ENCODE measurements around the gene MED12L. TPM values are rescaled to one million over a fixed set of nuclear protein-coding genes. Genes with fewer than 3 reads are reported as not detected.

Gene MED12L
- total and polyA plus RNA-seq, 2 experiments from 2014 or later, result 0.07 to 2.7 TPM

- Histone ChIP-seq H3K36me3 (replicated peaks; ENCODE audit: insufficient read depth, low read depth) (no peaks in the 10 kb centered on the region), H3K4me2 (no peak overlapping the region), H2AFZ (no peak overlapping the region), H3K4me1 (ENCODE audit: insufficient read depth) (no peaks in the 10 kb centered on the region), H4K20me1 (ENCODE audit: insufficient read depth, poor library complexity, severe bottlenecking) (no peaks in the 10 kb centered on the region), H3K9me3 (ENCODE audit: low read depth) (no peaks in the 10 kb centered on the region), H3K27ac (no peak overlapping the region), H3K4me3 (no peak overlapping the region), H3K79me2 (no peaks in the 10 kb centered on the region), H3K9me2 (replicated peaks; ENCODE audit: insufficient read depth) (no peaks in the 10 kb centered on the region), H3K27me3 (peaks cover under 1% of the 10 kb centered on the region)
- TF ChIP-seq EZH2 (IDR thresholded peaks at IDR 0.05; ENCODE audit: borderline replicate concordance) (no peak), EZH2phosphoT487 (IDR thresholded peaks at IDR 0.05; ENCODE audit: low read depth, severe bottlenecking, unreplicated experiment) (no peak), CTCF (IDR thresholded peaks at IDR 0.05; ENCODE audit: poor library complexity) (no peak)
- no peak for DNase-seq (ENCODE audit: low spot score)
- WGBS (ENCODE audit: low lambda C conversion rate, missing lambda C conversion rate), result 95% methylated on average over 1 of the region's 1 CpG
Measured at GRCh38 chr3:151467069-151467468, 381.6 kb downstream of the MED12L start.

GRCh38 chr3:151468284-151468917 is 382.9 kb downstream of the MED12L start:
- WGBS (ENCODE audit: low lambda C conversion rate, missing lambda C conversion rate), result 55% methylated on average over 9 of the region's 9 CpGs

GRCh38 chr3:151476344-151477018 is 391.0 kb downstream of the MED12L start:
- H3K79me2 ChIP-seq, result no peaks in the 10 kb centered on the region
- no peaks in the 10 kb centered on the region for H3K27me3 ChIP-seq
- no peak for DNase-seq (ENCODE audit: low spot score)
- H3K36me3 ChIP-seq (replicated peaks; ENCODE audit: insufficient read depth, low read depth), result no peaks in the 10 kb centered on the region
- no peak for TF ChIP-seq CTCF (IDR thresholded peaks at IDR 0.05; ENCODE audit: poor library complexity)
- TF ChIP-seq EZH2phosphoT487 (IDR thresholded peaks at IDR 0.05; ENCODE audit: low read depth, severe bottlenecking, unreplicated experiment), result no peak
- H3K27ac ChIP-seq, result no peak overlapping the region
- peaks cover 7% of the 10 kb centered on the region for H3K4me1 ChIP-seq (ENCODE audit: insufficient read depth)
- no peak overlapping the region for H3K4me3 ChIP-seq
- H2AFZ ChIP-seq, result no peak overlapping the region
- no peaks in the 10 kb centered on the region for H4K20me1 ChIP-seq (ENCODE audit: insufficient read depth, poor library complexity, severe bottlenecking)
- no peaks in the 10 kb centered on the region for H3K9me3 ChIP-seq (ENCODE audit: low read depth)
- WGBS (ENCODE audit: low lambda C conversion rate, missing lambda C conversion rate), result 80% methylated on average over 7 of the region's 7 CpGs
- no peak overlapping the region for H3K4me2 ChIP-seq
- H3K9me2 ChIP-seq (replicated peaks; ENCODE audit: insufficient read depth), result no peaks in the 10 kb centered on the region

More at GRCh38 chr3:151468284-151468917, 382.9 kb downstream of the MED12L start:
- no peak overlapping the region for H2AFZ ChIP-seq
- no peak overlapping the region for H3K4me3 ChIP-seq
- no peaks in the 10 kb centered on the region for H3K27me3 ChIP-seq
- no peaks in the 10 kb centered on the region for H4K20me1 ChIP-seq (ENCODE audit: insufficient read depth, poor library complexity, severe bottlenecking)
- H3K4me1 ChIP-seq (ENCODE audit: insufficient read depth), result no peaks in the 10 kb centered on the region
- no peak overlapping the region for H3K27ac ChIP-seq
- no peak overlapping the region for H3K4me2 ChIP-seq
- no peaks in the 10 kb centered on the region for H3K9me2 ChIP-seq (replicated peaks; ENCODE audit: insufficient read depth)
- TF ChIP-seq CTCF (IDR thresholded peaks at IDR 0.05; ENCODE audit: poor library complexity), result peak; percentile 70
- TF ChIP-seq EZH2 (IDR thresholded peaks at IDR 0.05; ENCODE audit: borderline replicate concordance), result no peak
- no peaks in the 10 kb centered on the region for H3K36me3 ChIP-seq (replicated peaks; ENCODE audit: insufficient read depth, low read depth)
- no peaks in the 10 kb centered on the region for H3K79me2 ChIP-seq
- no peaks in the 10 kb centered on the region for H3K9me3 ChIP-seq (ENCODE audit: low read depth)
- peak; percentile 82 for DNase-seq (ENCODE audit: low spot score)
